Measurements from ENCODE around the gene PCSK4.

PCSK4 gene

DNA sequence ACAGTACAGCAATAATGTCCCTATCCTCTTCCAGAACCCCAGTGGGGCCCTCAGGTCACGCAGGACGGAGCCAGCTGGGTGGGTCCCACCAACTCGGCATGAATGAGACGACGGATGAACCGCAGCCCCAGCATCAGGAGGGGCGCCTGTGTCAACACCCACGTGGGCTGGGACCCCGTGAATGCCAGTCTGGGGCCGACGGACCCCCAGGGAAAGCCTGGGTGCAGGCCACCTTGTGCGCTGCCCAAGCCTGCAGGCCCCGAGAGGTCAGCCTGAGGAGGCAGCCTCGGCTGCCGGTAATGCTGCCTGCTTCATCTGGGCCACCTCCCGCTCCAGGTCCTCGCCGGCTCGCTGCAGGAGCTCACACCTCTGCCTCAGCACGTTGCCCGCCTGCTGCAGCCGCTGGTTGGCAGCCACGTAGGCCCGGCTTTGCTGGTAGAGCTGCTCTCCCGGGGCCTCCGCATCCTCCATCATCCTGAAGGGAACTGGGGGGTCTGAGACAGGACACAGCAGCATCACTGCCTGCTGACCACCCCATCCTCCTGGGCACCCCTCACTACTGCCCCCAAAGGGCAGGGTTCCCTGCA is 15.3 kb downstream of the PCSK4 start:
- TF ChIP-seq, protein P1, sequence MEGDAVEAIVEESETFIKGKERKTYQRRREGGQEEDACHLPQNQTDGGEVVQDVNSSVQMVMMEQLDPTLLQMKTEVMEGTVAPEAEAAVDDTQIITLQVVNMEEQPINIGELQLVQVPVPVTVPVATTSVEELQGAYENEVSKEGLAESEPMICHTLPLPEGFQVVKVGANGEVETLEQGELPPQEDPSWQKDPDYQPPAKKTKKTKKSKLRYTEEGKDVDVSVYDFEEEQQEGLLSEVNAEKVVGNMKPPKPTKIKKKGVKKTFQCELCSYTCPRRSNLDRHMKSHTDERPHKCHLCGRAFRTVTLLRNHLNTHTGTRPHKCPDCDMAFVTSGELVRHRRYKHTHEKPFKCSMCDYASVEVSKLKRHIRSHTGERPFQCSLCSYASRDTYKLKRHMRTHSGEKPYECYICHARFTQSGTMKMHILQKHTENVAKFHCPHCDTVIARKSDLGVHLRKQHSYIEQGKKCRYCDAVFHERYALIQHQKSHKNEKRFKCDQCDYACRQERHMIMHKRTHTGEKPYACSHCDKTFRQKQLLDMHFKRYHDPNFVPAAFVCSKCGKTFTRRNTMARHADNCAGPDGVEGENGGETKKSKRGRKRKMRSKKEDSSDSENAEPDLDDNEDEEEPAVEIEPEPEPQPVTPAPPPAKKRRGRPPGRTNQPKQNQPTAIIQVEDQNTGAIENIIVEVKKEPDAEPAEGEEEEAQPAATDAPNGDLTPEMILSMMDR (IDR thresholded peaks at IDR 0.05; ENCODE audit: insufficient read depth, low read length, missing control alignments), result no peak
- DNase-seq (ENCODE audit: low read depth, low spot score), result no peak
- no peak overlapping the region for H3K4me3 ChIP-seq (ENCODE audit: low read depth, low read length)
- ChIA-PET CTCF (no interaction called here), POLR2A (interaction anchor here (1.0 kb wide), 1 partner anchor 9 kb away, joined by 3 read pairs; no protein-coding TSS in a partner anchor)

DNA sequence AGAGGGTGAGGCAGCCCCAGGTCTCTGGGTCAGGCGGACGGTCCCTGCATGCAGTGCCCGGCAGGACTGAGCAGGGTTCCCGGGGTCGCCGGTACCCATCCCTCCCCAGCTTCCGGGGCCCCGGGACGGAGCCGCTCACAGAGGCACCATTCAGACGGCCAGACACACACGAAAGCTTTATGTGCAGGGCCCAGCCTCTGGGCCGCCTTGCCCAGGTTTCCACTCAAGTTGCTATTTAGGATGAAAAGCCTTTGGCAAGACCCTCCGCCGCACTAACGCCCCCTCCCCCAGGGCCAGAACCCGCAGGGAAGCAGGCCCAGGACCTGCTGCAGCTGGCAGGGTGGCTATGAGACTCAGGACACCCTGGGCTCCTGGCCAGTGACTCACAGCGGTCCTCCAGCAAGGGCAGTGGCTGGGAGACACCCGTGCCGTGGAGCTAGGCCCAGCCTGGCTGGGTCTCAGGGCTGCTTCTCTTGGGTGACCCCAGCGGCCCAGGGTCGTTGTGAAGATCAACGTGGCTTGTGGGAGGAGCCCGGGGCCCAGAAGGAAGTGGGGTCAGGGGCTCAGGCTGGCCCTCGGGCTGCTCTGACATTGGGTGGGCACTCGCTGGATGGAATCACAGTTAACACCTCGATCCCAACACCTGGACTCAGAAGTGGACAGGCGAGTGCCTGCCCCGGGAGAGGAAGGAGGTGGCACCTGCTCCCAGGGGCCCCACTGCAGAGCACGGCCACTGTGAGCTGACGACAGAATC is 16.0 kb downstream of the PCSK4 start:
- POLR2A ChIA-PET, result no interaction called here
- TF ChIP-seq, protein P1 (IDR thresholded peaks at IDR 0.05; ENCODE audit: insufficient read depth, low read length, missing control alignments), result no peak
- no peak overlapping the region for H3K4me3 ChIP-seq (ENCODE audit: low read depth, low read length)
- DNase-seq (ENCODE audit: low read depth, low spot score), result no peak
- CTCF ChIA-PET, result interaction anchor here (0.8 kb wide), 1 partner anchor 198 kb away, joined by 3 read pairs; no protein-coding TSS in a partner anchor

DNA sequence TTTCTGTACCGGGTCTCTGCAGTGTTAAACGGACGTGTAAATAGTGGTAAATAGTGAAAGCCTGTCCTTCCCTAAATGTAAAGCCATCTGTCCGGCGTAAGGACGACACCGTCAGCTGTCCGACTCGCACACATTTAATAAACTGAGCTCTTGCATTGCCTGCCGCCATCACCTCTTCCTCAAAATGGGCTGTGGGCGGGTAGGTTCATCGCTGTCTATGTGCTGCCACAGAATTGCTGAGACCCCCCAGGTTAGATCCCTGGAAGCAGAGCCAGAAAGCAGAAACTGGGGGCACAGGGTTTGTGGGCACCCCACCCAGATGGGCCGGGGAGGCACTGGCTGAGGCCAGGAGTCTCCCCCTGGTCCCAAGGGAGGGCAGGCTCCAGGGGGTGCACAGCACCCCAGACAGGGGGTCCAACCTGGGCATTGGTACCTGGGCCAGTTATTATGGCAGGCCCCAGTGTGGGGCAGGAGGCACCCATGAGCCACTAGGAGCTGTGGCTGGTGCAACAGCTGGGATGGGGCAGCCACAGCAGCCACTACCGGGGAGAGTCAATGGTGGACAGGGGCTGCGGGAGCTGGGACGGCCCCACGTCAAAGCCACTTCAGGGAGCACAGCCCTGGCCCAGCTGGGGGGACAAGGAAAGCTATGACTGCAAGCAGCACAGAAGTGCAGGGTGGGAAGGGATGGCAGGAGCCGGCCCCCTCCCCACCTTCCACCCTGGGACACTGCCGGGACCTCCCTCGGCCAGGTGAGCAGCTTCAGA is 16.9 kb downstream of the PCSK4 start:
- no peak for DNase-seq (ENCODE audit: low read depth, low spot score)
- TF ChIP-seq, protein P1 (IDR thresholded peaks at IDR 0.05; ENCODE audit: insufficient read depth, low read length, missing control alignments), result no peak
- ChIA-PET CTCF (interaction anchor here (0.7 to 2.0 kb wide), 3 partner anchors 161 to 199 kb away, joined by 3 to 5 read pairs (median 3); no protein-coding TSS in a partner anchor), POLR2A (no interaction called here)
- H3K4me3 ChIP-seq (ENCODE audit: low read depth, low read length), result no peak overlapping the region

DNA sequence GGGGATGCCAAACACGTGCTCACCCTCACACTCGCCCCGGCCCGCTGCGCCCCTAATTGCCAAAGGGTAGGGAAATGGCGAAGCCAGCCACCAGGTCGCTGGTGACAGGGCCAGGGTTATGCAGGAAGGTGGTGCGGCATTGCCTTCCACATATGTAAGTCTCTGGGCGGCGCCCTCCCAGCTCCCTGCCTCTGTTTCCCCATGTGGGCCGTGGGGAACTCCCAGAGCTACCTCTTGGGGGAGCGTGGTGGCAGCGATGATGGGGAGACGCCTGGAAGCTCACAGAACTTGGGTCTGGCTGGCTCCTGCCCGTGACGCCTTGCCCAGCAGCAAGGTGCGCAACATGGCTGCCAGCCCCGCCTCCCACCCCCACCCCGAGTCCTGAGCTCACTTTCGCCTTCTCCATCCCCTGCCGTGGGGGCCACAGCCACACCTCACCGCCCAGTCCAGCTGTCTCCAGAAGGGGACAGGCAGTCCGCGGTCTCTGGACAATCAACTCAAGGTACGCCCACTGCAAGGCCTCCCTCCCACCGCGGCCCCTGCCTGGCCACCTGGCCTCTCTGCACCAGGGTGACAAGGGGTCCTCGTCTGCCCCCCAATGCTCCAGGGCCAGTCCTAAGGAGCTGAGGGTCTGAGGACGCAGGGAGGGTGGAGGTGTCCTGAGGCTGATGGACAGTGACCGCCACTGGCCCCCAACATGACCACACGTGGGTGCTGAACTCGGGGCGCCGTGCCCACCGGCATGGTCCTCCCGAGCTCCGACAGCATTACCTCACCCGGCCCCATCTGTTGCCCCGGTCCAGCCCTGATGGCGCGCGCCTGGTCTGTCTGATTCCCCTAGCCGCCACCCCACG is 17.7 kb downstream of the PCSK4 start:
- CTCF ChIA-PET, result interaction anchor here (0.7 to 2.0 kb wide), 4 partner anchors 9 to 193 kb away, joined by 3 to 5 read pairs (median 4); no protein-coding TSS in a partner anchor
- DNase-seq (ENCODE audit: low read depth, low spot score), result no peak
- TF ChIP-seq, protein P1 (IDR thresholded peaks at IDR 0.05; ENCODE audit: insufficient read depth, low read length, missing control alignments), result no peak
- POLR2A ChIA-PET, result interaction anchor here (0.5 to 1.2 kb wide), 2 partner anchors 17 to 18 kb away, joined by 3 read pairs; partner anchors contain the start of gene REEP6
- no peak overlapping the region for H3K4me3 ChIP-seq (ENCODE audit: low read depth, low read length)

DNA sequence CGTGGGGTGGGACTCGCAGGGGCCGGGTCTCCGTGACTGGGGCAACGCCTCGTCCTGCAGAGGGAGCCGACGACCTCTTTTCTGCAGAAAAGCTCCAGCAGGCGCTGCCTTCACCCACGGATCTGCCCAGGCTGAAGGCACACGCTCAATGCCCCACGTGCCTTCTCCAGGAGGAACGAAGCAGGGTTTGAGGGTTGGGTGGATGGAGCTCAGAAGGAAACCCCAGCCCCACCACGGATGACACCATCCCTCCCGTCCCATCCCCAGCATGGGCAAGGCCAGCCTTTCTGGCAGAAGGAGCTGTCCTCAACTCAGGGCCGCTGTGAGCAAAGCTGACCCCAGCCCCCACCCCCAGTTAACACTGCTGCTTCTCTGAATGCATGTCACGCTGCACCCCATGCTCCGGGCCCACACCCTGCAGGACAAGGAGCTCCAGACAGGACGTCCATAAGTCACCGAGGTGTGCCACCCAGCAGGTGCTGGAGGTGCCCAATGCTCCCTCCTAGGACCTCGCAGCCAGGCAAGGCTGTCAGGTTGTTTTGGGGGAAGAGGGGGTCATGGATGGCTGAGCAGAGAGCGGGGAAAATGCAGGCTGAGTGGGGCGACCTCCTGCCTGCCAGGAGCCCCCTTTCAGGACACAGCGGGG is 18.5 kb downstream of the PCSK4 start:
- TF ChIP-seq, protein P1 (IDR thresholded peaks at IDR 0.05; ENCODE audit: insufficient read depth, low read length, missing control alignments), result no peak
- POLR2A ChIA-PET, result interaction anchor here (0.5 to 1.2 kb wide), 3 partner anchors 16 to 202 kb away, joined by 3 read pairs; partner anchors contain the start of genes CIRBP and REEP6
- CTCF ChIA-PET, result interaction anchor here (0.7 to 2.0 kb wide), 4 partner anchors 9 to 198 kb away, joined by 3 to 5 read pairs (median 4); no protein-coding TSS in a partner anchor
- no peak overlapping the region for H3K4me3 ChIP-seq (ENCODE audit: low read depth, low read length)
- no peak for DNase-seq (ENCODE audit: low read depth, low spot score)
